Fibroblast of lung (primary cell): Measurements from ENCODE around the gene TMTC2. TPM values are rescaled to one million over a fixed set of nuclear protein-coding genes. Genes with fewer than 3 reads are reported as not detected.

ENCODE experiments used
- DNase-seq, 2 donors: peaks; one replicate each; pipeline versions ENCODE4 v3.0.0 to v3.0.0-alpha.2; 2010; ENCODE audit warnings: low read depth in 2 of 2
- H2AFZ ChIP-seq: 2 replicates; pipeline ENCODE4 v1.5.1; 2012; ENCODE audit warnings: low read length, control low read depth, inconsistent platforms
- H3K27ac ChIP-seq: 2 replicates; pipeline ENCODE4 v1.5.1; 2011; ENCODE audit warnings: low read length, control low read depth; ENCODE audit not compliant: insufficient read depth
- H3K27me3 ChIP-seq: 2 replicates; pipeline ENCODE4 v1.5.1; 2011; ENCODE audit warnings: mild to moderate bottlenecking, low read length; ENCODE audit not compliant: control insufficient read depth, insufficient read depth
- H3K36me3 ChIP-seq: 2 replicates; pipeline ENCODE4 v1.5.1; 2011; ENCODE audit warnings: low read length; ENCODE audit not compliant: control insufficient read depth, insufficient read depth
- H3K4me1 ChIP-seq: 2 replicates; pipeline ENCODE4 v1.5.1; 2011; ENCODE audit warnings: low read length; ENCODE audit not compliant: control insufficient read depth, insufficient read depth; ENCODE audit errors: extremely low read depth
- H3K4me2 ChIP-seq: 2 replicates; pipeline ENCODE4 v1.5.1; 2011; ENCODE audit warnings: low read length, control low read depth; ENCODE audit not compliant: insufficient read depth; ENCODE audit errors: extremely low read depth
- H3K4me3 ChIP-seq, 4 experiments: fragments of 200-600 bp in 1 of 4; sonication (generic) in 1 of 4; replicated peaks in 1 of 4; 2 replicates each; pipeline ENCODE4 v1.5.1; 2011 to 2016; ENCODE audit warnings: low read length in 4 of 4, low read depth in 3 of 4, mild to moderate bottlenecking in 3 of 4, control low read depth in 2 of 4, inconsistent platforms in 1 of 4, mixed read lengths in 1 of 4; ENCODE audit not compliant: insufficient read depth in 1 of 4; ENCODE audit errors: control extremely low read depth in 1 of 4
- H3K79me2 ChIP-seq: 2 replicates; pipeline ENCODE4 v1.5.1; 2012; ENCODE audit warnings: mild to moderate bottlenecking, low read length, inconsistent platforms; ENCODE audit not compliant: control insufficient read depth, insufficient read depth
- H3K9ac ChIP-seq: 2 replicates; pipeline ENCODE4 v1.5.1; 2011; ENCODE audit warnings: mild to moderate bottlenecking, low read length, control low read depth; ENCODE audit not compliant: insufficient read depth
- H3K9me3 ChIP-seq: 2 replicates; pipeline ENCODE4 v1.5.1; 2012; ENCODE audit warnings: low read depth, low read length; ENCODE audit not compliant: control insufficient read depth, insufficient read depth
- H4K20me1 ChIP-seq: 2 replicates; pipeline ENCODE4 v1.5.1; 2011; ENCODE audit warnings: low read length; ENCODE audit not compliant: control insufficient read depth, insufficient read depth; ENCODE audit errors: extremely low read depth
- EZH2 ChIP-seq: IDR thresholded peaks from 2 replicates; pipeline ENCODE4 v1.5.1; 2012; ENCODE audit warnings: low read length, control low read depth, mild to moderate bottlenecking; ENCODE audit errors: missing control alignments
- polyA plus RNA-seq, 2 donors: library from polyadenylated mRNA; depleted of rRNA in 1 of 2; stranded (reverse) in 1 of 2; unstranded in 1 of 2; fragments of >200 nt; gene quantifications; 2 replicates each; pipeline ENCODE4 v1.2.1, GENCODE V29; 2011 to 2012; ENCODE audit warnings: missing spikeins in 1 of 2
- total RNA-seq: library from RNA; depleted of rRNA; stranded (reverse); fragments of >200 nt; gene quantifications from 2 replicates; pipeline ENCODE4 v1.2.1, GENCODE V29; 2014
- TF ChIP-seq, protein P1 (sequence below), 2 donors: IDR thresholded peaks in 1 of 2; conservative IDR thresholded peaks in 1 of 2; 1 replicate in 1 of 2; 2 replicates in 1 of 2; pipeline ENCODE4 v1.5.1; 2011 to 2012; ENCODE audit warnings: low read length in 2 of 2, control low read depth in 1 of 2, inconsistent platforms in 1 of 2, low read depth in 1 of 2, mild to moderate bottlenecking in 1 of 2

Gene TMTC2
- total and polyA plus RNA-seq, 2 donors (not counting 1 experiment from before 2014, with no cell fraction given), result 3.5 to 9.7 TPM

DNA sequence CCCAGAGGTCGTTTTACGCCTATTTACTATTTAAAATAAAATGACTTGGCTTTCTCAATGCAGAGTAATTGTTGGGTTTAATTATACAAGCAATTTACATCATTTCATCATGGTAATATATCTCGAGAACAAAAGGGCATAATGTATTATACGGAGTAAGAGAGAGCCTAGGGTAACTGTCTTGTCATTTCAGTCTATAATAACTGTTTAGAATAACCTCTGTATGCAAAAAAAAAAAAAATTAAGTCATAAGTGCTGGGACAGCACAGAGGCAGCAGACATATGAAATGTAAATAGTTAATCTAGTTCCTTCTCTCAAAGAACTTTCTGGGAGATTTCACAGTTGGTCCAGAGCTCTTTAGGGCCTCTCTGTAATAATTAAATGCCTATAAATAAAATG is 284.9 kb downstream of the TMTC2 start:
- H4K20me1 ChIP-seq, result no peaks in the 10 kb centered on the region
- H3K27me3 ChIP-seq, result no peaks in the 10 kb centered on the region
- TF ChIP-seq, protein P1, sequence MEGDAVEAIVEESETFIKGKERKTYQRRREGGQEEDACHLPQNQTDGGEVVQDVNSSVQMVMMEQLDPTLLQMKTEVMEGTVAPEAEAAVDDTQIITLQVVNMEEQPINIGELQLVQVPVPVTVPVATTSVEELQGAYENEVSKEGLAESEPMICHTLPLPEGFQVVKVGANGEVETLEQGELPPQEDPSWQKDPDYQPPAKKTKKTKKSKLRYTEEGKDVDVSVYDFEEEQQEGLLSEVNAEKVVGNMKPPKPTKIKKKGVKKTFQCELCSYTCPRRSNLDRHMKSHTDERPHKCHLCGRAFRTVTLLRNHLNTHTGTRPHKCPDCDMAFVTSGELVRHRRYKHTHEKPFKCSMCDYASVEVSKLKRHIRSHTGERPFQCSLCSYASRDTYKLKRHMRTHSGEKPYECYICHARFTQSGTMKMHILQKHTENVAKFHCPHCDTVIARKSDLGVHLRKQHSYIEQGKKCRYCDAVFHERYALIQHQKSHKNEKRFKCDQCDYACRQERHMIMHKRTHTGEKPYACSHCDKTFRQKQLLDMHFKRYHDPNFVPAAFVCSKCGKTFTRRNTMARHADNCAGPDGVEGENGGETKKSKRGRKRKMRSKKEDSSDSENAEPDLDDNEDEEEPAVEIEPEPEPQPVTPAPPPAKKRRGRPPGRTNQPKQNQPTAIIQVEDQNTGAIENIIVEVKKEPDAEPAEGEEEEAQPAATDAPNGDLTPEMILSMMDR (conservative IDR thresholded peaks at IDR 0.05 in 1 of 2, IDR thresholded peaks at IDR 0.05 in 1 of 2; ENCODE audit: low read depth in 1 of 2, low read length in 2 of 2), result no peak
- no peak for TF ChIP-seq EZH2
- H3K9me3 ChIP-seq, result no peaks in the 10 kb centered on the region
- no peak overlapping the region for H3K4me3 ChIP-seq
- no peak for DNase-seq
- no peak overlapping the region for H3K9ac ChIP-seq
- no peaks in the 10 kb centered on the region for H3K36me3 ChIP-seq
- H3K27ac ChIP-seq, result no peak overlapping the region
- H3K4me1 ChIP-seq, result no peaks in the 10 kb centered on the region
- H3K4me2 ChIP-seq, result no peak overlapping the region
- H2AFZ ChIP-seq, result no peak overlapping the region
- no peaks in the 10 kb centered on the region for H3K79me2 ChIP-seq

DNA sequence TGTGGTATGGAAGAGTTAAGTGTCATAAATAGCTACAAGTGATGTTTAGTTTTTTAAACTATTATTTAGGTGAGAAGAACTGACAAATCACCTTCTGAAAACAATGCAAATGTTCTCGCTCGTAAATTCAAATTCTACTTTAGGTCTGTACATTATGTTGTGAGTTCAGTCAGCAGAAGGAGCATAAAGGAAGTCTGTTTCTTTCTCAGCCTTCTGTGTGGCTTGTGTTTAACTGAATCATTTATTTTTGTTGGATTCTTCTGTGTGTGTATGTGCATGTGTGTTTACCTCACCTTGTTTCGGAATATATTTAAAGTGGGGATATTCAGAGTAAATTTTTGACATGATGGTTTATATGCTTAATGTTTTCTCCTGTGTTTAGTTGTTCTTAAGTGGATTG is 285.9 kb downstream of the TMTC2 start:
- Histone ChIP-seq H3K9ac (no peak overlapping the region), H4K20me1 (no peaks in the 10 kb centered on the region), H3K27ac (no peak overlapping the region), H3K9me3 (no peaks in the 10 kb centered on the region), H3K36me3 (no peaks in the 10 kb centered on the region), H3K4me1 (no peaks in the 10 kb centered on the region), H3K79me2 (no peaks in the 10 kb centered on the region), H3K4me3 (no peak overlapping the region), H3K4me2 (no peak overlapping the region), H2AFZ (no peak overlapping the region), H3K27me3 (no peaks in the 10 kb centered on the region)
- no peak for DNase-seq
- TF ChIP-seq, protein P1 (conservative IDR thresholded peaks at IDR 0.05 in 1 of 2, IDR thresholded peaks at IDR 0.05 in 1 of 2; ENCODE audit: low read depth in 1 of 2, low read length in 2 of 2), result no peak
- TF ChIP-seq EZH2, result no peak

GRCh38 chr12:82973592-82973991 is 286.9 kb downstream of the TMTC2 start:
- Histone ChIP-seq H3K4me2 (no peak overlapping the region), H3K27me3 (no peaks in the 10 kb centered on the region), H3K9ac (no peak overlapping the region), H3K79me2 (no peaks in the 10 kb centered on the region), H3K27ac (no peak overlapping the region), H3K4me1 (no peaks in the 10 kb centered on the region), H3K36me3 (no peaks in the 10 kb centered on the region), H2AFZ (no peak overlapping the region), H4K20me1 (no peaks in the 10 kb centered on the region), H3K9me3 (no peaks in the 10 kb centered on the region), H3K4me3 (no peak overlapping the region)
- no peak for DNase-seq
- TF ChIP-seq EZH2, result no peak
- TF ChIP-seq, protein P1 (conservative IDR thresholded peaks at IDR 0.05 in 1 of 2, IDR thresholded peaks at IDR 0.05 in 1 of 2; ENCODE audit: low read depth in 1 of 2, low read length in 2 of 2), result no peak
